Embryonic facial prominence (tissue), 1 donor: ENCODE data around the gene CRELD2.

Source experiments
- DNase-seq: peaks from one replicate; pipeline ENCODE4 v3.0.0-alpha.2; 2016; ENCODE audit errors: extremely low spot score

The CRELD2 gene

GRCh38 chr22:49911881-49912625, 6.4 kb upstream of the CRELD2 start:
- no peak for DNase-seq

- no peak for DNase-seq
Measured at GRCh38 chr22:49913026-49913425, 5.4 kb upstream of the CRELD2 start.

- DNase-seq = no peak
Measured at GRCh38 chr22:49913446-49913845, 5.0 kb upstream of the CRELD2 start.

- DNase-seq = no peak
Measured at GRCh38 chr22:49914256-49914655, 4.2 kb upstream of the CRELD2 start.

GRCh38 chr22:49915610-49916009, 2.8 kb upstream of the CRELD2 start:
- no peak for DNase-seq

- no peak for DNase-seq
Measured at GRCh38 chr22:49916831-49917230, 1.6 kb upstream of the CRELD2 start.

- DNase-seq = no peak
Measured at GRCh38 chr22:49918911-49919881, 762 bp downstream of the CRELD2 start.

GRCh38 chr22:49920859-49921258, 2.4 kb downstream of the CRELD2 start:
- no peak for DNase-seq

GRCh38 chr22:49921508-49922278, 3.3 kb downstream of the CRELD2 start:
- no peak for DNase-seq

GRCh38 chr22:49922484-49922883, 4.0 kb downstream of the CRELD2 start:
- no peak for DNase-seq

GRCh38 chr22:49922926-49923325, 4.5 kb downstream of the CRELD2 start:
- DNase-seq = no peak

- no peak for DNase-seq
Measured at GRCh38 chr22:49923445-49923844, 5.0 kb downstream of the CRELD2 start.

GRCh38 chr22:49924113-49924833, 5.8 kb downstream of the CRELD2 start:
- no peak for DNase-seq

GRCh38 chr22:49925525-49926128, 7.2 kb downstream of the CRELD2 start:
- DNase-seq = no peak

GRCh38 chr22:49926916-49927315, 8.5 kb downstream of the CRELD2 start:
- DNase-seq = no peak

- DNase-seq = no peak
Measured at GRCh38 chr22:49927483-49928184, 9.2 kb downstream of the CRELD2 start.

- DNase-seq = no peak
Measured at GRCh38 chr22:49928185-49928495, 9.7 kb downstream of the CRELD2 start.

GRCh38 chr22:49928555-49929210, 10.2 kb downstream of the CRELD2 start:
- no peak for DNase-seq

- DNase-seq = no peak
Measured at GRCh38 chr22:49929211-49929979, 11.0 kb downstream of the CRELD2 start.
